ENCODE results near the gene PSMA7.

Gene PSMA7

DNA sequence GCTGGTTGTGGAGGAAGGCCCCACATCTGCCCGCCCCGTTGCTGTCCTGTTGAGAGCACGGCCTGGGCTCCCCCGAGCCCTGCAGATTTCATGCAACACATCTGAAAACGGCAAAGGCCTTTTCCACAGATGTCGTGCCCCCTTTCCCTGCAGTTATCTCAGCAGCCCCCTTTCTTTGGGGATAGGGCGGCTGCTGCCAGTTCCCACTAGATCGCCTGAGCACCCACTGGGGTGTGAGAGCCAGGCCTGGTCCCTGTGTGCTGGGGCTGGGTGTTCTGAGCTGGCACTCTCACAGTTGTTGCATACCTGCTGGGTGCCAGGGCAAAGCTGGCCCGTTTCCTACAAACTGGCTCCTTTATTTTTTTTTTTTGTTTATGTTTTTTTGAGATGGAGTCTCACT, 27.3 kb upstream of the PSMA7 start:
- no peak for DNase-seq

- DNase-seq = no peak
Measured at GRCh38 chr20:62168890-62169435, 25.8 kb upstream of the PSMA7 start.

DNA sequence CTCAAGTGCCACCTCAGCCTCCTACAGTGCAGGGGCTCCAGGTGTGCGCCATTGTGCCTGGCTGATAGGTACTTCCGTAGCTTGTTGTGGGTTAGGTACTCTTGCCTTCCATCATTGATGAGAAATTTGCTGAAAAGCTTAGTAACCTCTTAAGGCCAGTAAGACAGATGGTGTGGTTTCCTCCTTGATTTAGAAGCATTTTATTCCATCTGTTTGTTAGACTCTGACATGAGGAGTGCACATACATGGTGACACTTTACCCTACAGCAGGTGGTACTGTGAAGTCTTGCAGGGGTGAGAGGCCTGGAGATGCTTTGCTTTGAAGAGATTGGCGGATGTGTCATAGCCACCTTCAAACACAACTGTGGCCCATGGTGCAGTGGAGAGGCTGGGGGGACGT, 24.9 kb upstream of the PSMA7 start:
- DNase-seq = peak; percentile 22

DNA sequence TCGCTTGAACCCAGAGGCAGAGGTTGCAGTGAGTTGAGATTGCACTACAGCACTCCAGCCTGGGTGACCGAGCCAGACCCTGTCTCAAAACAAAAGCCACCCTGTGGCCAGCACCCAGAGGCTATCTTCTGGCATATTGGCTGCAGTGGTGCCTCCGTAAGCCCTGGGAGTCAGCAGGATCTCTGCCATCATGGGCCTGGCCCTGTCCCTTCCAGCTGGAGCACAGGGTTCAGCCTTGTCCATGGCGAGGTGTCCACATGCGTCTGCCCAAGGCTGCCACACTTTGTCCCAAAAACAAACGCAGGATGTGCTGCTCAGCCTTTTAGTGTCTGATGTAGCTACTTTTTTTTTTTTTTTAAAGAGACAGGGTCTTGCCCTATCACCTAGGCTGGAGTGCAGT, 24.3 kb upstream of the PSMA7 start:
- no peak for DNase-seq

- DNase-seq = no peak
Measured at GRCh38 chr20:62165762-62166399, 22.7 kb upstream of the PSMA7 start.

DNA sequence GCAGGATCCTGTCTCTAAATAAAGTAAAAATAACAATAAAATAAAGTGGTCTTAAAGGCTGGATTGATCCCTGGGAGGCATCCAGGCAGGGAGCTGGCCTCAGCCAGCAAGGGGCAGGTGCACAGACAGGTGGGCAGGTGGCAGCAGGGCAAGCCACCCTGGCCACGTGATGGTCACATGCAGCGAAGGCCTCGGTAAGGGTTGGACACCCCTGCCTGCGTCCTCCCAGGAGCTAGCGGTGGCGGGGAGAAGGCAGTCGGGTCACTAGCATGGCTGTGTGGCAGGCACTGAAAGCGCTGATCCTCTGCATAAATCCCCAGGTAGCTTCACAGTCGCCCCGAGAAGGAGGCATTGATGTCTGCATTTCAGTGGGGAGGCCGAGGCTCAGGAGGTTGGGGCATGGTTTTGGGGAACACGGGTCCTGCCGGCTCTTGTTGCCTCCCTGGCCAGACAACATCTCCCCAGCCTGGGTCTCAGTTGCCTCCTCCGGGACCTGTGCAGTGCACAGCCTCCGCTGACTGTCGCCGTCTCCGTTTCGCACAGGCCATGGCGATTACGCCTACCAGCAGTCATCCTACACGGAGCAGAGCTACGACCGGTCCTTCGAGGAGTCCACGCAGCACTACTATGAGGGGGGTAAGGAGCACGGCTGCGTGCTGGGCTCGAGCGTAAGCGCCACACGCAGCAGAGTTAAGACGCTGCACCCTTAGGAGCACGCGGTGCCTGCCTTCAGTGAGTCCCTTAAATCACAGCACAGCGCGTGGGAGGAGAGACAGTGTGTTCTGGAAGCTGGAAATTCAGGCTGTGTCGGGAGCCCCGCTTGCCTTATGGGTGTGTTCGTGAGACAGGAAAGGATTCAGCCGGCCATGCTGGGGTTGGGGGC, 21.9 kb upstream of the PSMA7 start:
- no peak for DNase-seq

GRCh38 chr20:62163986-62164762, 21.0 kb upstream of the PSMA7 start:
- no peak for DNase-seq

- DNase-seq = no peak
Measured at GRCh38 chr20:62163485-62163865, 20.3 kb upstream of the PSMA7 start.

GRCh38 chr20:62162765-62163484, 19.7 kb upstream of the PSMA7 start:
- DNase-seq = no peak

- no peak for DNase-seq
Measured at GRCh38 chr20:62161347-62161746, 18.2 kb upstream of the PSMA7 start.

DNA sequence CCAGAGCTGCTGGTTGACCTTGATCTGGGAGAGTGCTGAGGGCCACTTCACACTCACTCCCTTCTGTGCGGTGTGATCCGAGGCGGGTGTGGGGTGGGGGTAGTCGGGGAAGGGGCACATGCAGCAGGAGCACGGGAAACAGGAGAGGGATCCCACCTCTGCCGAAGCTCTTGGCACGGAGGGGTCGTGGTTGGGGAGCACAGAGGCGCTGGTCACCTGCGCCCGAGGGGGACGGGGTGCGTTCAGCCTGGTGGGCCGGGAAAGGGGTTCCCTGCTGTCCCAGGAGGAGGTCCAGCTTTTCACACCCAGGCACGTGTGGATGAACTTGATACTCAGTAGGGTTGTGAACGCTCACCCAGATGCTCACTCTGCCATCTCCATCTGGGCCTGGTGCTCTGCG, 17.7 kb upstream of the PSMA7 start:
- DNase-seq = no peak

GRCh38 chr20:62160253-62160652, 17.1 kb upstream of the PSMA7 start:
- no peak for DNase-seq

- DNase-seq = no peak
Measured at GRCh38 chr20:62159839-62160238, 16.6 kb upstream of the PSMA7 start.

DNA sequence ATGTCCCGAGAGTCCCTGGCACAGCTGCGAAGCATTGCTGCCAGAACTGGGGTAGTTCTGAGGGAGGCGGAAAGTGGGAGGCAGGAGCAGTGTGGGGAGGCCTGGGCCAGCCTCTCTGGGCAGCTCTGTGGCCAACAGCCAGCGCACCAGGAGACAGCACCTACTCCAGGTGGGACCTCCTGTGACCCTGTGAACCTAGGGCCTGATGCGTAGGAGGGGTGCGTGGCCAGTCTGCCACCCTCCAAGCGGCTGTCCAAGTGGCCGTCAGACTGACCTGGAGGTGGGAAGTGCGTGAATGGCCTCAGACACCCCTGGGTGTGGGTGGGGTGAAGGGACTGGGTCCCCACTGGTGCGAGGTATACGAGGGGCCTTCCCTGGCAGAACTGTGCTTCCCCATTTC, 15.9 kb upstream of the PSMA7 start:
- no peak for DNase-seq

- DNase-seq = no peak
Measured at GRCh38 chr20:62158541-62158940, 15.3 kb upstream of the PSMA7 start.

- DNase-seq = no peak
Measured at GRCh38 chr20:62158088-62158400, 14.8 kb upstream of the PSMA7 start.

DNA sequence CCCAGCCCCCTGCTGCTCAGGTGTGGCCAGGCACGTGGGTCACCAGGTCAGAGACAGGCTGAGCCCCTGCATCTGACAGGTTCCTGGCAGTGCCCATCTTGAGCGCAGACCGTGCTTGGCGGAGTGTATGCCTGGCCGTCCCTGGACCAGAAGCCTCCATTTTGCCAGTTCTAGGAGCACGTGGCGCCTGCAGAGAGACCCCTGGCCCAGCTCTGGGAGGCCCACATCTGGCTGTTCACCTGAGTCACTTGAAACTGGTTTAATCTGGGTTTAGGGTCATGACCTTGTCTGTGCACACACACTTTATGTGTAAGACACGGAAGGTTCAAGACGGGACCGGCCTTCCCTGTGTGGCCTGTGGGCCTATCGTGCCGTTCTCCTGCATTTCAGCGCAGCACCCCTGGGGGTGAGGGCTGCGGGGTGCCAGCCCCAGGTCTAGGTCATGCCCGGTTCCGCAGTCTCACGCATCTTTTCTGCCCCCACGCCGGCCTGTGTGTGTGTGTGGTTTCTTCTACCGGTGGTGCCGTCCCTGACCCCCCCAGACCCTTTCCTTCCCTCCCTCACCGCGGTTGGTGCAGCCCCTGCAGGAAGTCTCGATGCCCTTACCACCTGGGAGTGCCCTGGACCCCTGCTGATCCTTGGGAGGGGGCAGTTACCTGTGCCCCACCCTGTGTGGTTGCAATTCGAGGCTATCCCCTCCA, 14.3 kb upstream of the PSMA7 start:
- DNase-seq = no peak

DNA sequence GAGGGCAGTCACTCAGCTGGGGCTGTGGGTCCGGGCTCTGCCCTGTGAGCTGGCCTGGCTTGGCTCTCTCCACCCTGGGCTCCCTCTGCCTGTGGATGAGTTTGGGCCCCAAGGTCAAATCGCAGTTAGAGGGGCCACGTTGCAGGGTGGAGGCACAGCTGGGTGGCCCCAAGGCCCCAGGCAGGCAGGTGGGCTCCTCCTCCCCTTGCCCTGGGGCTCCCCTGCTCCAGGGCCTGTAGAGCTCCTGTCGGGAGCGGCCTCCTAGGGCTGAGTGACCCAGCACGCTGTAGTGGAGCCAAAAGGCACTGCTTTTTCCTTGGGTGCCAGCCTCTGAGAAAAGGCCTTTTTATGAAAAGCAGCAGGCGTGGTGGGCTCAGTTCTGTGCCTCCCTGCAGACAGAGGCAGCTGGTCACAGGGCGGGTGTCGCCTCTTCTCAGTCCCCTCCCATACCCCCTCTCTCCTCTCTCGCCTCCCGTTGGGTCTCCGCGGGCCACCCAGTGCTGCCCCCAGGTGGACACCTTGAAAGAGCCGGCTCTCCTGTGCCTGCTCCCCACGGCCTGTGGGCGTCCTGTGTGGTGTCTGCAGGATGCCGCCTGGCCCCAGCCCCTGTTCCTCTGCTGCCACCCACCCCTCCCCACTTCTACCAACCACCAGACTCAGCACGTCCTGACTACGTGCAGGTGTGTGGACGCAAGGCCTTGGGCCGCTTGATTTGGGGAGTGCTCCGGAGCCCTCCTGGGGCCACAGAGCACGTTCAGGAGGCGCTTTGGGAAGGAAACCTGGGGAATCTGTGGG, 13.6 kb upstream of the PSMA7 start:
- no peak for DNase-seq

DNA sequence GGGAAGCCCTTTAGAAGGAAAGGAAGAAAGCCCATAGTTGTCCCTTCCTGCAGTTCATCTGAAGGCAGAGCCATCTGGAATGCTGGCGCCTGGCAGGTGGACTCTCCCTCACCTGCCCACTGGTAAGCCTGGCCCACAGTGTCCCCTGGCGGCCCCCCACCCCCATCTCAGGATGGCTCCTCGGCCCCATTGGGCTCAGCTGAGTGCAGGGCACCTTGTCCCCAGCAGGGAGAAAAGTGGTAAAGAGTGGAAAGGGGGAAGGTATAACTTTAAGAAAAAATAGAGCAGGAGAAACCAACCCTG, 13.0 kb upstream of the PSMA7 start:
- no peak for DNase-seq

GRCh38 chr20:62155428-62156253, 12.4 kb upstream of the PSMA7 start:
- DNase-seq = no peak

Measured in DMS79 (cell line).